ENCODE measurements around the gene ANG. TPM values are rescaled to one million over a fixed set of nuclear protein-coding genes. Genes with fewer than 3 reads are reported as not detected.
"Not testable (repeated sequence)": the region's sequence is repeated elsewhere in the genome, so short reads cannot be mapped to it uniquely, and the experiment has no call there.

Gene ANG
- polyA plus RNA-seq, 1 of the 3 experiments (the other 2 are of a cell fraction) = 3.6 TPM

- WGBS (ENCODE audit: low lambda C conversion rate) = 8% methylated on average over 25 of the region's 31 CpGs
- Histone ChIP-seq H3K36me3 (replicated peaks in 1 of 2; ENCODE audit: control insufficient read depth in 1 of 2, insufficient read depth in 2 of 2, low read length in 1 of 2) (no peaks in the 10 kb centered on the region), H3K9me3 (no peaks in the 10 kb centered on the region), H3K4me3 (ENCODE audit: low read depth in 2 of 2, low read length in 1 of 2) (peak overlapping the region; percentile 26 to 46; a peak in 2 of 4 replicates), H2AFZ (ENCODE audit: low read depth) (no peak overlapping the region), H3K27ac (ENCODE audit: low read depth in 2 of 2, low read length in 1 of 2) (no peak overlapping the region), H3K4me1 (ENCODE audit: control insufficient read depth in 1 of 2, insufficient read depth in 2 of 2, low read depth in 1 of 2, low read length in 1 of 2) (no peaks in the 10 kb centered on the region), H3K79me2 (ENCODE audit: insufficient read depth) (no peaks in the 10 kb centered on the region), H3K9me2 (no peaks in the 10 kb centered on the region), H4K20me1 (ENCODE audit: insufficient read depth) (no peaks in the 10 kb centered on the region), H3K27me3 (ENCODE audit: insufficient read depth) (peaks cover 70% of the 10 kb centered on the region), H3F3A (replicated peaks; ENCODE audit: insufficient read depth) (no peaks in the 10 kb centered on the region), H3K9ac (no peak overlapping the region), H3K4me2 (peak overlapping the region; percentile 53)
- TF ChIP-seq SMC3 (IDR thresholded peaks at IDR 0.05; ENCODE audit: low read depth, low read length) = peak; percentile 15; the same call in 1 of the 2 replicates
- TF ChIP-seq CTCF (IDR thresholded peaks at IDR 0.05) = peak; percentile 49
- TF ChIP-seq YY1 (IDR thresholded peaks at IDR 0.05; ENCODE audit: low read depth) = no peak
- TF ChIP-seq TEAD4 (IDR thresholded peaks at IDR 0.05; ENCODE audit: borderline replicate concordance, insufficient read depth) = 0 out of 2 replicates have a peak, but pooled peaks have one; percentile 61
- TF ChIP-seq FOSL2 (IDR thresholded peaks at IDR 0.05; ENCODE audit: borderline replicate concordance, low read depth) = peak; percentile 25; the same call in 1 of the 2 replicates
- TF ChIP-seq SIN3A (IDR thresholded peaks at IDR 0.05; ENCODE audit: borderline replicate concordance, low read depth, low read length) = 0 out of 2 replicates have a peak, but pooled peaks have one; percentile 19
- no peak for TF ChIP-seq MXI1 (IDR thresholded peaks at IDR 0.05; ENCODE audit: low read depth, low read length)
- TF ChIP-seq TCF12 (IDR thresholded peaks at IDR 0.05) = no peak
- no peak for DNase-seq
- ChIA-PET POLR2A (no interaction called here), CTCF (interaction anchor here (0.6 kb wide), 2 partner anchors 44 to 294 kb away, joined by 3 read pairs; no protein-coding TSS in a partner anchor)
Measured at GRCh38 chr14:20662968-20663732, 25.4 kb upstream of the ANG start.

GRCh38 chr14:20666400-20666961, 22.1 kb upstream of the ANG start:
- 0 out of 2 replicates have a peak overlapping the region, but pooled peaks have one; percentile 53 for H2AFZ ChIP-seq (ENCODE audit: low read depth)
- H3K9me3 ChIP-seq; H3F3A ChIP-seq (replicated peaks; ENCODE audit: insufficient read depth); H4K20me1 ChIP-seq (ENCODE audit: insufficient read depth); POLR2A ChIA-PET; H3K27ac ChIP-seq (ENCODE audit: low read depth in 2 of 2, low read length in 1 of 2); H3K9me2 ChIP-seq; CTCF ChIA-PET; H3K4me1 ChIP-seq (ENCODE audit: control insufficient read depth in 1 of 2, insufficient read depth in 2 of 2, low read depth in 1 of 2, low read length in 1 of 2); DNase-seq; H3K9ac ChIP-seq; H3K4me3 ChIP-seq (ENCODE audit: low read depth in 2 of 2, low read length in 1 of 2); H3K79me2 ChIP-seq (ENCODE audit: insufficient read depth); H3K36me3 ChIP-seq (replicated peaks in 1 of 2; ENCODE audit: control insufficient read depth in 1 of 2, insufficient read depth in 2 of 2, low read length in 1 of 2): not testable (repeated sequence)
- 9% methylated on average over 7 of the region's 7 CpGs for WGBS (ENCODE audit: low lambda C conversion rate)
- peak; percentile 50; the same call in 1 of the 2 replicates for TF ChIP-seq ELF1 (IDR thresholded peaks at IDR 0.05)
- 0 out of 2 replicates have a peak overlapping the region, but pooled peaks have one; percentile 26 for H3K4me2 ChIP-seq
- peaks cover 77% of the 10 kb centered on the region for H3K27me3 ChIP-seq (ENCODE audit: insufficient read depth)

All from SK-N-SH (cell line).